Chondrocyte (in vitro differentiated cells): Measurements from ENCODE around the gene STK16. TPM values are rescaled to one million over a fixed set of nuclear protein-coding genes. Genes with fewer than 3 reads are reported as not detected.
A peak's percentile ranks its signal among the peaks of the same experiment; 100 is the strongest.
"Not testable (repeated sequence)": the region's sequence is repeated elsewhere in the genome, so short reads cannot be mapped to it uniquely, and the experiment has no call there.

Experiments
- DNase-seq: peaks from one replicate; pipeline ENCODE4 v3.0.0; 2021; ENCODE audit warnings: mixed read lengths, low spot score
- H3K27ac Mint-ChIP-seq: one replicate; pipeline ENCODE4 v1.8.0; 2021; ENCODE audit warnings: mild to moderate bottlenecking, moderate library complexity, mixed read lengths; ENCODE audit not compliant: unreplicated experiment
- H3K27me3 Mint-ChIP-seq: 2 replicates; pipeline ENCODE4 v1.8.0; 2021; ENCODE audit warnings: low read depth, mixed read lengths
- H3K36me3 Mint-ChIP-seq: 2 replicates; pipeline ENCODE4 v1.8.0; 2021; ENCODE audit warnings: low read depth, mixed read lengths
- H3K4me1 Mint-ChIP-seq: 2 replicates; pipeline ENCODE4 v1.8.0; 2021; ENCODE audit warnings: low read depth, mild to moderate bottlenecking, mixed read lengths
- H3K4me3 Mint-ChIP-seq: one replicate; pipeline ENCODE4 v1.8.0; 2021; ENCODE audit warnings: mild to moderate bottlenecking, moderate library complexity, mixed read lengths; ENCODE audit not compliant: unreplicated experiment
- H3K9me3 Mint-ChIP-seq: 2 replicates; pipeline ENCODE4 v1.8.0; 2021; ENCODE audit warnings: low read depth, mixed read lengths
- CTCF ChIP-seq: fragments of 200-600 bp; sonication (generic); IDR thresholded peaks from 2 replicates; pipeline ENCODE4 v1.5.0; 2021; ENCODE audit warnings: antibody characterized with exemption, mild to moderate bottlenecking, moderate library complexity
- total RNA-seq: library from RNA; stranded (reverse); gene quantifications from 3 replicates; pipeline ENCODE4 v1.2.1, GENCODE V29; 2021

STK16 gene
- total RNA-seq, 1 donor from 2014 or later, result 24.4 TPM

- Mint-ChIP-seq H3K36me3 (no peaks in the 10 kb centered on the region), H3K4me1 (peaks cover 62% of the 10 kb centered on the region), H3K27ac (peak overlapping the region; percentile 82), H3K27me3 (peaks cover 9% of the 10 kb centered on the region), H3K4me3 (peak overlapping the region; percentile 68), H3K9me3 (no peaks in the 10 kb centered on the region)
- no peak for TF ChIP-seq CTCF
- no peak for DNase-seq
These were observed 7.3 kb downstream of the STK16 start for GRCh38 chr2:219252570-219252899.

GRCh38 chr2:219252900-219253752 is 7.8 kb downstream of the STK16 start, which contains the start of gene TUBA4B:
Gene TUBA4B (plus strand): TSS chr2:219253243. CDS start chr2:219253408, 165 bp downstream.
- peaks cover 60% of the 10 kb centered on the region for H3K4me1 Mint-ChIP-seq
- H3K27ac Mint-ChIP-seq, result peak within 1 kb of the TSS; percentile 86
- TF ChIP-seq CTCF, result no peak
- no peaks in the 10 kb centered on the region for H3K36me3 Mint-ChIP-seq
- no peak for DNase-seq
- no peaks in the 10 kb centered on the region for H3K9me3 Mint-ChIP-seq
- H3K4me3 Mint-ChIP-seq, result peak within 1 kb of the TSS; percentile 72
- H3K27me3 Mint-ChIP-seq, result peaks cover 9% of the 10 kb centered on the region

- H3K4me1 Mint-ChIP-seq, result peaks cover 52% of the 10 kb centered on the region
- peak within 1 kb of the TSS; percentile 72 for H3K4me3 Mint-ChIP-seq
- DNase-seq, result no peak
- H3K36me3 Mint-ChIP-seq, result no peaks in the 10 kb centered on the region
- H3K27ac Mint-ChIP-seq, result peak within 1 kb of the TSS; percentile 49
- peaks cover 9% of the 10 kb centered on the region for H3K27me3 Mint-ChIP-seq
- peak; percentile 19 for TF ChIP-seq CTCF
- H3K9me3 Mint-ChIP-seq, result no peaks in the 10 kb centered on the region
These were observed 8.7 kb downstream of the STK16 start, which contains the start of gene TUBA4A for GRCh38 chr2:219253753-219254589. Gene TUBA4A (minus strand): TSS chr2:219253918. CDS start chr2:219253858, 60 bp downstream.

GRCh38 chr2:219254590-219255201 is 9.4 kb downstream of the STK16 start:
- Mint-ChIP-seq H3K4me3 (peak overlapping the region; percentile 72), H3K9me3 (no peaks in the 10 kb centered on the region), H3K4me1 (peaks cover 45% of the 10 kb centered on the region), H3K27me3 (peaks cover 12% of the 10 kb centered on the region), H3K27ac (no peak overlapping the region), H3K36me3 (no peaks in the 10 kb centered on the region)
- no peak for TF ChIP-seq CTCF
- no peak for DNase-seq

- not testable (repeated sequence) for DNase-seq, H3K9me3 Mint-ChIP-seq, H3K36me3 Mint-ChIP-seq, H3K27ac Mint-ChIP-seq, H3K4me1 Mint-ChIP-seq, H3K4me3 Mint-ChIP-seq
- H3K27me3 Mint-ChIP-seq, result peaks cover 25% of the 10 kb centered on the region
These were observed 13.7 kb downstream of the STK16 start for GRCh38 chr2:219258942-219259341.
